Neural cell (in vitro differentiated cells): ENCODE data around the gene EIF4G3.

Experiments
- EP300 ChIP-seq: fragments of 450-650 bp; conservative IDR thresholded peaks from 2 replicates; pipeline ENCODE4 v1.6.1; 2014; ENCODE audit warnings: antibody characterized with exemption, mild to moderate bottlenecking, moderate library complexity; ENCODE audit not compliant: poor library complexity, severe bottlenecking
- EZH2 ChIP-seq: fragments of 200-600, 300-800 bp; shearing (Covaris generic), sonication (generic); IDR thresholded peaks from 2 replicates; pipeline ENCODE4 v1.6.1; 2014; ENCODE audit warnings: antibody characterized with exemption, low read length, borderline replicate concordance, mild to moderate bottlenecking; ENCODE audit not compliant: insufficient read depth, poor library complexity, severe bottlenecking
- MXI1 ChIP-seq: fragments of 450-650 bp; conservative IDR thresholded peaks from 2 replicates; pipeline ENCODE4 v1.6.1; 2014; ENCODE audit warnings: antibody characterized with exemption, mild to moderate bottlenecking; ENCODE audit not compliant: poor library complexity, severe bottlenecking
- POLR2AphosphoS5 ChIP-seq: IDR thresholded peaks from 2 replicates; pipeline ENCODE4 v1.6.1; 2012
- RAD21 ChIP-seq: fragments of 450-650 bp; conservative IDR thresholded peaks from 2 replicates; pipeline ENCODE4 v1.6.1; 2014; ENCODE audit warnings: antibody characterized with exemption, mild to moderate bottlenecking, moderate library complexity
- SMC3 ChIP-seq: fragments of 450-650 bp; conservative IDR thresholded peaks from 2 replicates; pipeline ENCODE4 v1.6.1; 2014; ENCODE audit warnings: antibody characterized with exemption, mild to moderate bottlenecking, moderate library complexity; ENCODE audit not compliant: poor library complexity
- TAF1 ChIP-seq: IDR thresholded peaks from 2 replicates; pipeline ENCODE4 v1.6.1; 2012; ENCODE audit warnings: low read depth
- TF ChIP-seq, protein P1 (sequence below): fragments of 450-650 bp; IDR thresholded peaks from 2 replicates; pipeline ENCODE4 v1.5.1; 2014; ENCODE audit warnings: antibody characterized with exemption, mild to moderate bottlenecking, moderate library complexity; ENCODE audit not compliant: poor library complexity, severe bottlenecking
- TF ChIP-seq, protein P2 (sequence below): IDR thresholded peaks from 2 replicates; pipeline ENCODE4 v1.6.1; 2012; ENCODE audit warnings: borderline replicate concordance

DNA sequence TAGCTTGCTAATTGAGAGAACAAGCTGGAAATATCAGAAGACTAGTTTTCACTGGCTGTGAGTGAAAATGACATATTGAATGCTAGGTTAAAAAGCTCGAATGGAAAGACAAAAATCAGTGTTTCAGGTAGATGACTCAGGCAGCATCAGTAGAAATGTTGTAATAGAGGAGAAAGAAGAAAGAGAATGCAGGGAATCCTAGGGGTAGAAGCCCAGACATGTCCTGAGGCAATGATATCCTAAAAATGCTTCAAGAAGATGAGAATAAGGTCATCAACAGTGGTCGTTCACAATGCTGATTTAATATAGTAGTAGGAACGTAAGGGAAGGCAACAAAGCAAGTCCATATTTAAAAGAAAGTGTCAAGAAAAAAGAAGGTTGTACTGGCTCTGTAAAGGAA lies 292.9 kb downstream of the EIF4G3 start:
- TF ChIP-seq, protein P1, sequence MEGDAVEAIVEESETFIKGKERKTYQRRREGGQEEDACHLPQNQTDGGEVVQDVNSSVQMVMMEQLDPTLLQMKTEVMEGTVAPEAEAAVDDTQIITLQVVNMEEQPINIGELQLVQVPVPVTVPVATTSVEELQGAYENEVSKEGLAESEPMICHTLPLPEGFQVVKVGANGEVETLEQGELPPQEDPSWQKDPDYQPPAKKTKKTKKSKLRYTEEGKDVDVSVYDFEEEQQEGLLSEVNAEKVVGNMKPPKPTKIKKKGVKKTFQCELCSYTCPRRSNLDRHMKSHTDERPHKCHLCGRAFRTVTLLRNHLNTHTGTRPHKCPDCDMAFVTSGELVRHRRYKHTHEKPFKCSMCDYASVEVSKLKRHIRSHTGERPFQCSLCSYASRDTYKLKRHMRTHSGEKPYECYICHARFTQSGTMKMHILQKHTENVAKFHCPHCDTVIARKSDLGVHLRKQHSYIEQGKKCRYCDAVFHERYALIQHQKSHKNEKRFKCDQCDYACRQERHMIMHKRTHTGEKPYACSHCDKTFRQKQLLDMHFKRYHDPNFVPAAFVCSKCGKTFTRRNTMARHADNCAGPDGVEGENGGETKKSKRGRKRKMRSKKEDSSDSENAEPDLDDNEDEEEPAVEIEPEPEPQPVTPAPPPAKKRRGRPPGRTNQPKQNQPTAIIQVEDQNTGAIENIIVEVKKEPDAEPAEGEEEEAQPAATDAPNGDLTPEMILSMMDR, result no peak
- TF ChIP-seq EZH2 (no peak), MXI1 (no peak), EP300 (no peak), TAF1 (no peak), POLR2AphosphoS5 (no peak), RAD21 (no peak), SMC3 (no peak)
- TF ChIP-seq, protein P2, sequence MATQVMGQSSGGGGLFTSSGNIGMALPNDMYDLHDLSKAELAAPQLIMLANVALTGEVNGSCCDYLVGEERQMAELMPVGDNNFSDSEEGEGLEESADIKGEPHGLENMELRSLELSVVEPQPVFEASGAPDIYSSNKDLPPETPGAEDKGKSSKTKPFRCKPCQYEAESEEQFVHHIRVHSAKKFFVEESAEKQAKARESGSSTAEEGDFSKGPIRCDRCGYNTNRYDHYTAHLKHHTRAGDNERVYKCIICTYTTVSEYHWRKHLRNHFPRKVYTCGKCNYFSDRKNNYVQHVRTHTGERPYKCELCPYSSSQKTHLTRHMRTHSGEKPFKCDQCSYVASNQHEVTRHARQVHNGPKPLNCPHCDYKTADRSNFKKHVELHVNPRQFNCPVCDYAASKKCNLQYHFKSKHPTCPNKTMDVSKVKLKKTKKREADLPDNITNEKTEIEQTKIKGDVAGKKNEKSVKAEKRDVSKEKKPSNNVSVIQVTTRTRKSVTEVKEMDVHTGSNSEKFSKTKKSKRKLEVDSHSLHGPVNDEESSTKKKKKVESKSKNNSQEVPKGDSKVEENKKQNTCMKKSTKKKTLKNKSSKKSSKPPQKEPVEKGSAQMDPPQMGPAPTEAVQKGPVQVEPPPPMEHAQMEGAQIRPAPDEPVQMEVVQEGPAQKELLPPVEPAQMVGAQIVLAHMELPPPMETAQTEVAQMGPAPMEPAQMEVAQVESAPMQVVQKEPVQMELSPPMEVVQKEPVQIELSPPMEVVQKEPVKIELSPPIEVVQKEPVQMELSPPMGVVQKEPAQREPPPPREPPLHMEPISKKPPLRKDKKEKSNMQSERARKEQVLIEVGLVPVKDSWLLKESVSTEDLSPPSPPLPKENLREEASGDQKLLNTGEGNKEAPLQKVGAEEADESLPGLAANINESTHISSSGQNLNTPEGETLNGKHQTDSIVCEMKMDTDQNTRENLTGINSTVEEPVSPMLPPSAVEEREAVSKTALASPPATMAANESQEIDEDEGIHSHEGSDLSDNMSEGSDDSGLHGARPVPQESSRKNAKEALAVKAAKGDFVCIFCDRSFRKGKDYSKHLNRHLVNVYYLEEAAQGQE, result no peak
